Heart left ventricle (tissue), 16 donors: ENCODE data around the gene SEMA3B. TPM values are rescaled to one million over a fixed set of nuclear protein-coding genes. Genes with fewer than 3 reads are reported as not detected.
A peak's percentile ranks its signal among the peaks of the same experiment; 100 is the strongest.

Source experiments
- ATAC-seq, 4 donors: fragments of 200-7000 bp; cut with Tn5 transposase; one replicate each; pipeline ENCODE4 v1.9.1; 2020 to 2022; ENCODE audit warnings: moderate library complexity in 4 of 4, mild to moderate bottlenecking in 3 of 4, moderate number of reproducible peaks in 1 of 4
- DNase-seq, 5 donors: peaks; one replicate each; pipeline ENCODE4 v3.0.0-alpha.2; 2020
- H3K27ac ChIP-seq, 12 donors: fragments of 200-600 bp; sonication (generic) in 4 of 12; one replicate each; pipeline versions ENCODE4 v1.5.0 to v1.8.0; 2016 to 2022; ENCODE audit warnings: mild to moderate bottlenecking in 2 of 12
- H3K27me3 ChIP-seq, 9 donors: fragments of 200-600 bp; sonication (generic) in 2 of 9; one replicate each; pipeline versions ENCODE4 v1.5.1 to v1.8.0; 2016 to 2022; ENCODE audit warnings: mild to moderate bottlenecking in 3 of 9
- H3K36me3 ChIP-seq, 9 donors: fragments of 200-600 bp; sonication (generic) in 2 of 9; one replicate each; pipeline versions ENCODE4 v1.5.0 to v1.8.0; 2018 to 2022; ENCODE audit warnings: mild to moderate bottlenecking in 2 of 9
- H3K4me1 ChIP-seq, 12 donors: fragments of 200-600 bp; sonication (generic) in 4 of 12; one replicate each; pipeline versions ENCODE4 v1.5.0 to v1.8.0; 2016 to 2022; ENCODE audit warnings: mild to moderate bottlenecking in 3 of 12
- H3K4me3 ChIP-seq, 12 donors: fragments of 200-600 bp; sonication (generic) in 4 of 12; one replicate each; pipeline versions ENCODE4 v1.5.0 to v1.8.0; 2017 to 2022; ENCODE audit warnings: mild to moderate bottlenecking in 9 of 12, moderate library complexity in 4 of 12
- H3K9me3 ChIP-seq, 12 donors: fragments of 200-600 bp; sonication (generic) in 4 of 12; one replicate each; pipeline versions ENCODE4 v1.5.0 to v1.8.0; 2016 to 2022; ENCODE audit warnings: mild to moderate bottlenecking in 1 of 12
- CTCF ChIP-seq, 12 donors: fragments of 200-600 bp; sonication (generic) in 4 of 12; IDR thresholded peaks; one replicate each; pipeline versions ENCODE4 v1.5.0 to v1.8.0; 2018 to 2022; ENCODE audit warnings: antibody characterized with exemption in 12 of 12, mild to moderate bottlenecking in 5 of 12
- POLR2A ChIP-seq, 2 donors: fragments of 450-650 bp; IDR thresholded peaks; one replicate each; pipeline ENCODE4 v1.6.1; 2017; ENCODE audit warnings: antibody characterized with exemption in 2 of 2, mild to moderate bottlenecking in 2 of 2, moderate library complexity in 2 of 2
- WGBS, 4 donors: extraction: QIAGEN DNeasy Blood & Tissue Kit in 2 of 4; methylation state at CpG; one replicate each; pipeline versions ENCODE4 v1.1.5 to v1.1.7; 2013 to 2018; 5-methylcytosine and 5-hydroxymethylcytosine counted together
- intact Hi-C, 10 donors: fragments of 100-400 bp; cut with DNase I; formaldehyde crosslinking; loops; one replicate each; pipeline versions ENCODE4 v1.11.1 to v1.14.2; 2022
- polyA plus RNA-seq, 2 donors: library from polyadenylated mRNA; stranded (reverse); fragments of 200-250 nt; gene quantifications; one replicate each; pipeline ENCODE4 v1.2.3, GENCODE V29; 2013
- total RNA-seq, 9 donors: library from RNA; depleted of rRNA in 2 of 9; stranded (reverse); fragments of >200 nt in 2 of 9; fragmentation: NEBNext Ultra II Directional in 3 of 9; extraction: Animal tissue kit (Norgen Biotek cat#: 25700) in 3 of 9; gene quantifications; one replicate each; pipeline versions ENCODE4 v1.1.0 to v1.2.4, GENCODE V29; 2016 to 2023
- donor health status: ischemic (EF 13 %, LVEDD 7.1; RV severe dilation, severe dysfunction).
- donor health status: healthy with polysubstance abuse.
- donor health status: DM: no; HTN: yes; CAD: no.
- donor health status: DM: no; HTN: no; CAD: no.
- donor health status: ischemic (EF 25% LVEDD 6.9; RV normal size, moderate dysfunction).
- donor health status: ischemic (EF 25% LVEDD 5.7; RV mildly dilated, moderate dysfunction).
- donor health status: healthy.
- donor health status: DM: yes; HTN: yes; CAD: no.
- donor health status: ischemic (EF 35%, LVEDD 5.7; RV mildly dilated, moderate dysfunction).
- donor health status: nonischemic (EF 11% LVEDD 7.7; RV severe dilation, severe dysfunction).
- donor health status: DM: yes; HTN: yes; CAD: no.
- donor health status: PGD.
- donor health status: ischemic (EF 29% LVEDD 5.4; RV normal size, mild dysfunction).
- donor health status: nonischemic (EF 23%, LVEDD 6.1; RV moderate dilation, normal function).

SEMA3B gene
- total and polyA plus RNA-seq, 11 donors: 12.9 to 60.1 (median 19.3) TPM

- H3K4me3 ChIP-seq: peak overlapping the region in 1 of 12 donors; percentile 15
- 88 to 92% (median 89%) methylated on average over 3 to 4 of the region's 4 CpGs for WGBS, 4 donors
- TF ChIP-seq CTCF (IDR thresholded peaks at IDR 0.05): no peak
- no peak for TF ChIP-seq POLR2A (IDR thresholded peaks at IDR 0.05)
- DNase-seq: no peak
- intact Hi-C loops: loop anchor here in 2 of 10 donors (2.0 kb wide), 2 partner anchors 38 to 42 kb away; partner anchors contain the start of gene SEMA3B (in 1 of the 2)
- no peak for ATAC-seq
- H3K9me3 ChIP-seq: no peaks in the 10 kb centered on the region
- peaks cover 4 to 69% (median 21%) of the 10 kb centered on the region in 12 donors for H3K4me1 ChIP-seq
- no peaks in the 10 kb centered on the region for H3K36me3 ChIP-seq
- H3K27ac ChIP-seq: peak overlapping the region in 1 of 12 donors; percentile 76
- no peaks in the 10 kb centered on the region for H3K27me3 ChIP-seq
Measured at GRCh38 chr3:50230794-50231125, 38.2 kb upstream of the SEMA3B start.

GRCh38 chr3:50231581-50231980 lies 37.4 kb upstream of the SEMA3B start:
- no peak overlapping the region for H3K27ac ChIP-seq
- H3K4me1 ChIP-seq: peaks cover 4 to 61% (median 16%) of the 10 kb centered on the region in 12 donors
- TF ChIP-seq CTCF (IDR thresholded peaks at IDR 0.05) (no peak), POLR2A (IDR thresholded peaks at IDR 0.05) (no peak)
- ATAC-seq (no peak), DNase-seq (no peak)
- H3K27me3 ChIP-seq: no peaks in the 10 kb centered on the region
- no peaks in the 10 kb centered on the region for H3K36me3 ChIP-seq
- intact Hi-C loops: loop anchor here in 2 of 10 donors (2.0 kb wide), 2 partner anchors 37 to 41 kb away; partner anchors contain the start of gene SEMA3B (in 1 of the 2)
- WGBS, 4 donors: 78 to 82% (median 80%) methylated on average over 5 of the region's 5 CpGs
- no peak overlapping the region for H3K4me3 ChIP-seq
- H3K9me3 ChIP-seq: no peaks in the 10 kb centered on the region

DNA sequence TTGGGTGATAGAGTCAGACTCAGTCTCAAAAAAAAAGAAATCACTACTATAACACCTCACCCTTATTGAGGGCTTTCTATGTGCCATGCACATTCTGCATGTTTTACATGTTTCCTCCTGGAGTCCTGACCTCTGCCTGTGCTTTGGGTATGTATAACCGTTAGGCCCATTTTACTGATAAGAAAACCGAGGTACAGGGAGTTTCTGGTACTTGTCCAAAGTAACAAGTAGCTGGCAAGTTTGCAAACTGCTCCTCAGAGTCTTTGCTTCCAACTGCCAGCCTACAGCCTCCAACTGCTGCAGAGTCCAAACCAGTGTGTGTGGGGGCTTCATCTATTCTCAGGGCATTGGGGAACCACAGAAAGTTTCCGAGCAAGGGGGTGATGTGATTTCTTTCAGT lies 36.6 kb upstream of the SEMA3B start:
- Histone ChIP-seq H3K9me3 (no peaks in the 10 kb centered on the region), H3K27ac (no peak overlapping the region), H3K36me3 (no peaks in the 10 kb centered on the region), H3K4me3 (no peak overlapping the region), H3K27me3 (no peaks in the 10 kb centered on the region), H3K4me1 (peaks cover 0 to 55% (median 17%) of the 10 kb centered on the region in 12 donors)
- no peak for TF ChIP-seq CTCF (IDR thresholded peaks at IDR 0.05)
- no peak for TF ChIP-seq POLR2A (IDR thresholded peaks at IDR 0.05)
- intact Hi-C loops: no loop called here
- DNase-seq: no peak
- no peak for ATAC-seq
- 74 to 82% (median 77%) methylated on average over 3 of the region's 3 CpGs for WGBS, 4 donors

GRCh38 chr3:50233176-50233575 lies 35.8 kb upstream of the SEMA3B start:
- Histone ChIP-seq H3K9me3 (no peaks in the 10 kb centered on the region), H3K36me3 (no peaks in the 10 kb centered on the region), H3K4me1 (peaks cover 0 to 50% (median 13%) of the 10 kb centered on the region in 12 donors), H3K4me3 (no peak overlapping the region), H3K27ac (no peak overlapping the region), H3K27me3 (no peaks in the 10 kb centered on the region)
- DNase-seq: no peak
- WGBS, 4 donors: 81 to 95% (median 85%) methylated on average over 4 of the region's 4 CpGs
- TF ChIP-seq POLR2A (IDR thresholded peaks at IDR 0.05) (no peak), CTCF (IDR thresholded peaks at IDR 0.05) (no peak)
- intact Hi-C loops: no loop called here
- no peak for ATAC-seq
